RWPE1 (cell line): Measurements from ENCODE around the gene RASSF3.
"Not testable (repeated sequence)": the region's sequence is repeated elsewhere in the genome, so short reads cannot be mapped to it uniquely, and the experiment has no call there.

Experiments used
- CTCF ChIA-PET: fragments of 350-600 bp; sonication (Branson Sonifier 250); formaldehyde crosslinking; extraction: SDS; loops from one replicate; lab custom pipeline; 2021; lab: Yijun Ruan, JAX
- POLR2A ChIA-PET: fragments of 400-600 bp; formaldehyde crosslinking; extraction: SDS; loops from one replicate; lab custom pipeline; 2020; ENCODE audit warnings: antibody characterized with exemption; ENCODE audit not compliant: low non-redundant PET; lab: Yijun Ruan, JAX
- DNase-seq: peaks from one replicate; pipeline ENCODE4 v3.0.0; 2012; ENCODE audit warnings: low spot score
- H3K27ac ChIP-seq: fragments of 450-650 bp; 2 replicates; pipeline ENCODE4 v1.5.1; 2017
- TF ChIP-seq, protein P1 (sequence below): fragments of 450-650 bp; conservative IDR thresholded peaks from 2 replicates; pipeline ENCODE4 v1.5.1; 2017; ENCODE audit warnings: low read depth, mild to moderate bottlenecking

The RASSF3 gene

GRCh38 chr12:64609536-64610078 is 688 bp upstream of the RASSF3 start:
- ChIA-PET POLR2A (no interaction called here), CTCF (interaction anchor here (0.6 to 1.3 kb wide), 6 partner anchors 14 to 88 kb away, joined by 3 to 7 read pairs (median 4); no protein-coding TSS in a partner anchor)
- TF ChIP-seq, protein P1, sequence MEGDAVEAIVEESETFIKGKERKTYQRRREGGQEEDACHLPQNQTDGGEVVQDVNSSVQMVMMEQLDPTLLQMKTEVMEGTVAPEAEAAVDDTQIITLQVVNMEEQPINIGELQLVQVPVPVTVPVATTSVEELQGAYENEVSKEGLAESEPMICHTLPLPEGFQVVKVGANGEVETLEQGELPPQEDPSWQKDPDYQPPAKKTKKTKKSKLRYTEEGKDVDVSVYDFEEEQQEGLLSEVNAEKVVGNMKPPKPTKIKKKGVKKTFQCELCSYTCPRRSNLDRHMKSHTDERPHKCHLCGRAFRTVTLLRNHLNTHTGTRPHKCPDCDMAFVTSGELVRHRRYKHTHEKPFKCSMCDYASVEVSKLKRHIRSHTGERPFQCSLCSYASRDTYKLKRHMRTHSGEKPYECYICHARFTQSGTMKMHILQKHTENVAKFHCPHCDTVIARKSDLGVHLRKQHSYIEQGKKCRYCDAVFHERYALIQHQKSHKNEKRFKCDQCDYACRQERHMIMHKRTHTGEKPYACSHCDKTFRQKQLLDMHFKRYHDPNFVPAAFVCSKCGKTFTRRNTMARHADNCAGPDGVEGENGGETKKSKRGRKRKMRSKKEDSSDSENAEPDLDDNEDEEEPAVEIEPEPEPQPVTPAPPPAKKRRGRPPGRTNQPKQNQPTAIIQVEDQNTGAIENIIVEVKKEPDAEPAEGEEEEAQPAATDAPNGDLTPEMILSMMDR, result no peak
- H3K27ac ChIP-seq, result peak overlapping the region; percentile 96
- DNase-seq, result peak; percentile 20

DNA sequence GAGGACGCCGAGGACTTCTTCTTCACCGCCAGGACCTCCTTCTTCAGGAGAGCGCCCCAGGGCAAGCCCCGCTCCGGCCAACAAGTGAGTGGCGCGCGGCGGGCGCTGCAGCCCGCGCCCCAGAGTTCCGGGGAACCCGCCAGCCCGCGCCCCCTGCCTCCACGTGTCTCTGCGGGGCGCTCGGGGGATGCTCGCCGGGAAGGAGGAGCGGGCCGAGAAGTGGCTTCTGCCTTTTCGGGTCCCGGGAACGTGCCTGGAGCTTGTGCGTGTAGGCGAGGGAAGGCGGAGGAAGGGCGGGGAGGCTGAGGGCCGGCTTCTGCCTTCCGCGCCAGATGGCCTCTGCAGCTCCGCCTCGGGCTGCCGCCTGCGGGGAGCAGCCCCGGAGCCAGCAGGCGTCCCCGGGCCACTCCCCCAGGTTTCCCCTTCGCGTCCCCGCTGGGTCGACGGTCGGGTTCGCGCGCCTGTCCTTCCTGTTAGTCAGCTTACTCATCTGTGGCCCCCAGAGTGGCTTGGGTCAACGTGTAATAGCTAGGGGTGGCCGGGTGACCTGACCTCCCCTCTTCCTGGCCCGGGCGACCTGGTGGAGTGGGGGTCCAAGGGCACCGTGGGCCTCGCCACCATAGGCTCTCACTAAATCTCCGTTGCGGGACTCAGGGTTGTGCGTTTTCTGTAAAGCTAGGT is 505 bp downstream of the RASSF3 start:
- H3K27ac ChIP-seq, result peak overlapping the region; percentile 96
- ChIA-PET CTCF (interaction anchor here (0.6 kb wide), 1 partner anchor 75 kb away, joined by 3 read pairs; no protein-coding TSS in a partner anchor), POLR2A (interaction anchor here (0.6 kb wide), 1 partner anchor 32 kb away, joined by 3 read pairs; no protein-coding TSS in a partner anchor)
- TF ChIP-seq, protein P1, result no peak
- DNase-seq, result peak; percentile 41

DNA sequence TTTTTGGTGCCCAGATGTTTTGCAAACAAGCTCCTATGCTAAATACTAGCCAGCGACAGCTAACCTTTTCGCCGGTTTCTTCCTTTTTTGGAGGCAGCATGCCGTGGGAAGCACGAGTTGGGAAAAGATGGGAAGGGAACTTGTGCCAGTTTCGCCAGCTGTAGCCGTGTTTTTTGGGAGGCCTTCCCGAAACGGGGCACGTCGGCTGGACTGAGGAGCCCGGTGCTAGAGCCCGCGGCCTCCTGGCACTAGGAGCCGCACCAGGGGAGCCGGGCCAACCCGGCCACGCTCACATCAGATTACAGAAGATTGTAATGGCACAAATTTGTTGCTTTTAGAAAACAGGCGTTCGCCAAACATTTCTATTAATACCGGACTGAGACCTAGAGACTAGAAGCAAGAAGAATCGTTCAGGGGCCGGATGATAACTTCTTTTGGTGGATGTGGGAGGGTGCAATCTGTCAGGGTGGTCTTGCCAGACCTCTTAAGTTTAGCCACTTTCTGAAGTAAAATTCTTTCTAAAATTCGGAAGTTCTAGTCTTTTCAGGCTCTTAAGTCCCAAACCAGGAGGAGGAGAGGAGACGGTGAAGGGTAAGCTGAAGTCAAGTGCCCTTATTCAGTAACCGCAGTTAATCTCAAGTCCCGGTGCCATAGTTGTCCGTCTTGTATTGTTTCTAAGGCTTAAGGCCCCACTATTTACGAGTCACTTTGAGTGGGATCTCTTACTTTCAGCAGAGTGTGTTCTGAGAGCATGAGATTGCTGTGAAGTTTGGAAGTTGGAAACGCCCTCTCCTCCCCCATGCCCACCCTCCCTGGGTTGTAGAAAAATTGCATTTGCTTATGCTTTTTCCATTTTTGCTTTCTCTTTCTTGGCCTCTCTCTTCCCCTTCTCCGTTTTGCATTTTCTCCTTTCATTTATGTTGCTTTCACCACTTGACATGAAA is 1.3 kb downstream of the RASSF3 start:
- TF ChIP-seq, protein P1, result no peak
- CTCF ChIA-PET, result interaction anchor here (0.6 kb wide), 2 partner anchors 76 to 1460 kb away, joined by 3 read pairs; no protein-coding TSS in a partner anchor
- H3K27ac ChIP-seq, result peak overlapping the region; percentile 96
- DNase-seq, result peak; percentile 36
- POLR2A ChIA-PET, result no interaction called here

DNA sequence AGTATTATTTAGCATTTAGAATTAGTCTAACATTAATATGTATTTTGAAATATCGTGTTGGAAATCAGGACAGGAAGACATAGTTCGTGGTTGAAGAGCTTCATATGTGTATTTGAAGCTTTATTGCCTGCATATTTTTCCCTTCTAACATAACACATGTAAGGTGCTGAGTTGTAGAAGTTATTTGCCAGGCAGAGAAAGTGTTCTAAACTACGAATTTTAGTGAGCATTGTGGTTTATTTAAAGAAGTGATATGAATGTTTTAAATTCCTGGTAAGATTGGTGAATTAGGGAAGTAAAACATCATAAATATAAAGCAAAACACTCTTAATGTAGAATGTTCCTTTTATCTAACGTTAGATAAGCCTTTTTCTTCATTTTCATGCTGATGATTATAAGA is 2.5 kb downstream of the RASSF3 start:
- TF ChIP-seq, protein P1, result no peak
- ChIA-PET CTCF (no interaction called here), POLR2A (no interaction called here)
- no peak for DNase-seq
- no peak overlapping the region for H3K27ac ChIP-seq

- DNase-seq, POLR2A ChIA-PET, H3K27ac ChIP-seq: not testable (repeated sequence)
- CTCF ChIA-PET, result interaction anchor here (0.7 kb wide), 1 partner anchor 205 kb away, joined by 3 read pairs; no protein-coding TSS in a partner anchor
Measured at GRCh38 chr12:64613775-64614398, 3.6 kb downstream of the RASSF3 start.

DNA sequence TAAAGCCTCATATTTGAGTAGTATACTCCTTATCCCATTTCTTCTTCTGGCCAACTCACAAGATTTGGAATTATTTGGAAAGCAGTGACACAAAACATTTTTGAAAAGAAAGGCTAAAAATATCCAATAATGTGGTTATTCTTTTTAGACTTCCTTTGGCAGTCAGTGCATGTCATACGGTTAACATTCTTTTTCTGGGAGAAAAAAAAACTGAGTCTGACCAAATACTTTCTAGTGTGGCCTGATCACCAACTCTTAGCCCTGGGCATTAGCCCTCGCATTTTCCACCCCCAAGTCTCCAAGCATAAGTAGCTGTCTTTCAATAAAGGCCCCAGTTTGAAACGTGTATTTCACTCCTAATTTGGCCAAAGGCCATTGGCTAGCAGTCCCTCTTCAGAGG is 5.9 kb downstream of the RASSF3 start:
- CTCF ChIA-PET, result interaction anchor here (1.5 kb wide), 1 partner anchor 67 kb away, joined by 4 read pairs; no protein-coding TSS in a partner anchor
- POLR2A ChIA-PET, result no interaction called here
- TF ChIP-seq, protein P1, result no peak

More for the DNA sequence above, 5.9 kb downstream of the RASSF3 start:
- DNase-seq, result no peak
- no peak overlapping the region for H3K27ac ChIP-seq
